ENCODE results near the gene MEMO1.

The MEMO1 gene

DNA sequence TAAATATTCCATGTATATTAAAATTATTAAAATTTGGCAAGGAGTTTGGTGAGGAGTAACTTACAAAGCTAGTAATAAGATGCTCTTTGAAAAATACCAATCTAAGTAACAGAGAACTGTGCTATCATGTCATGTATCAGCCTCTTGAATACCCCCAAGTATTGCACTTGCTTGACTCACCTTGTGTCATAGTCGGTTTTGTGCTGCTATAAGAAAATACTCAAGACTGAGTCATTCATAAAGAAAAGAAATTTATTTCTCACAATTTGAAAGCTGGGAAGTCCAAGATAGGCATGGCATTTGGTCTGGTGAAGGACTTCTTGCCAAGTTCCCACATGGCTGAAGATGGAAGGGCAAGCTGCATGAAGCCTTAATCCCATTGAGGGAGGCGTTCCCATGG lies 179.2 kb downstream of the MEMO1 start:
- Histone ChIP-seq H3K4me2 (ENCODE audit: low read length) (no peak overlapping the region), H2BK5ac (ENCODE audit: low read length) (no peak overlapping the region), H3K56ac (ENCODE audit: low read length) (no peak overlapping the region), H4K8ac (ENCODE audit: low read depth, low read length) (no peak overlapping the region), H3K4ac (ENCODE audit: low read depth, low read length) (no peak overlapping the region), H2BK15ac (replicated peaks; ENCODE audit: low read depth) (no peak overlapping the region), H3K9ac (ENCODE audit: low read length) (no peak overlapping the region), H3K36me3 (ENCODE audit: control insufficient read depth, insufficient read depth, low read length) (no peaks in the 10 kb centered on the region), H3K4me1 (ENCODE audit: control insufficient read depth, low read depth, low read length) (no peaks in the 10 kb centered on the region), H4K5ac (ENCODE audit: low read length) (no peak overlapping the region), H3K79me2 (ENCODE audit: control insufficient read depth, insufficient read depth, low read length) (no peaks in the 10 kb centered on the region), H3K27ac (ENCODE audit: low read depth, low read length) (no peak overlapping the region), H2AK5ac (ENCODE audit: low read length) (no peak overlapping the region), H3K4me3 (ENCODE audit: low read length) (no peak overlapping the region), H3K23ac (ENCODE audit: low read length) (no peak overlapping the region), H3K27me3 (ENCODE audit: insufficient read depth, low read length, poor library complexity) (no peaks in the 10 kb centered on the region), H3K18ac (ENCODE audit: low read length) (no peak overlapping the region), H3K79me1 (ENCODE audit: low read length) (no peaks in the 10 kb centered on the region), H2BK120ac (ENCODE audit: low read depth, low read length) (no peak overlapping the region)
- no peak for DNase-seq
- no CpG with 5 or more reads among the region's 2 CpGs for WGBS (ENCODE audit: extremely low coverage, insufficient coverage, low lambda C conversion rate)

DNA sequence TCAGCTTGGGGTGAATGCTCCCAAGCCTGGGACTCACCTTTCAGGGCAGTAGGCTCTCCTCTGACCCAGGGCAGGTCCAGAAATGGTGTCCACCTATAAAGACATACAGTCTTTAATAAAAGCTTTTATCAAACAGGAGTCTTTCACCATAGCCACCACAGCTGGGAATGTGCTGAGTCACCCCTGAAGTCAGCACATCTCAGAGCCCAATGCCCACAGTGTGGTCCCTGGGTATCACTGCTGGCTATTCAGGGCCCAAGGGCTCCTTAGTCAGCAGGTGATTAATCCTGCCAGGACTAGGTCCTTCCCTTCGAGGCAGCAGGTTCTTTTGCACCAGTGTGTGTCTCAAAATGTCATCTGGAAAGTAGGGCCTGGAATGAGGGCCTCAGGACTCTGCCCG lies 181.9 kb downstream of the MEMO1 start:
- H4K8ac ChIP-seq (ENCODE audit: low read depth, low read length) = no peak overlapping the region
- no peaks in the 10 kb centered on the region for H3K27me3 ChIP-seq (ENCODE audit: insufficient read depth, low read length, poor library complexity)
- no peaks in the 10 kb centered on the region for H3K36me3 ChIP-seq (ENCODE audit: control insufficient read depth, insufficient read depth, low read length)
- H3K4me2 ChIP-seq (ENCODE audit: low read length) = no peak overlapping the region
- no peak overlapping the region for H2AK5ac ChIP-seq (ENCODE audit: low read length)
- DNase-seq = no peak
- no peak overlapping the region for H3K9ac ChIP-seq (ENCODE audit: low read length)
- no peak overlapping the region for H3K23ac ChIP-seq (ENCODE audit: low read length)
- H2BK5ac ChIP-seq (ENCODE audit: low read length) = no peak overlapping the region
- H3K27ac ChIP-seq (ENCODE audit: low read depth, low read length) = no peak overlapping the region
- H3K79me1 ChIP-seq (ENCODE audit: low read length) = no peaks in the 10 kb centered on the region
- H3K4ac ChIP-seq (ENCODE audit: low read depth, low read length) = no peak overlapping the region
- no peak overlapping the region for H4K5ac ChIP-seq (ENCODE audit: low read length)
- H3K79me2 ChIP-seq (ENCODE audit: control insufficient read depth, insufficient read depth, low read length) = no peaks in the 10 kb centered on the region
- no peaks in the 10 kb centered on the region for H3K4me1 ChIP-seq (ENCODE audit: control insufficient read depth, low read depth, low read length)
- H3K56ac ChIP-seq (ENCODE audit: low read length) = no peak overlapping the region
- no peak overlapping the region for H3K18ac ChIP-seq (ENCODE audit: low read length)
- H3K4me3 ChIP-seq (ENCODE audit: low read length) = no peak overlapping the region
- WGBS (ENCODE audit: extremely low coverage, insufficient coverage, low lambda C conversion rate) = no CpG with 5 or more reads among the region's 2 CpGs
- no peak overlapping the region for H2BK15ac ChIP-seq (replicated peaks; ENCODE audit: low read depth)
- no peak overlapping the region for H2BK120ac ChIP-seq (ENCODE audit: low read depth, low read length)

DNA sequence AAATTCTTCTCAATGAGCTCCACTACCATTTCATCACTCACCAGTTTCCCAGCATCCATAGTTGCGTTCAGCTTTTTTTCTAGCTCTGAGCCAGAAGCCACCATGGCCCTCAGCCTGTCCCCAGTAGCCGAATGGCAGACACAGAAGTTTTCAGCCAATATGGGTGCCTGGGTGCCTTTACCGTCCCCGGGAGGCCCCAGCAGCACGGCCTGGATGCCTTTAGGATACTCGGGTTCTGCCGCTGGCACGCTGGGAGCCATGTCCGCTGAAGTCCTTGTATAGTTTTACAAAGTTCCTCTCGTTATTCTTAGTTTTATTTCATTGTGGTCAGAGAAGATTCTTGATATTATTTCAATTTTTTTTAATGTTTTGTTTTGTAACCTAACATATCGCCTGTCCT lies 187.2 kb downstream of the MEMO1 start:
- H3K56ac ChIP-seq (ENCODE audit: low read length) = no peak overlapping the region
- no peaks in the 10 kb centered on the region for H3K36me3 ChIP-seq (ENCODE audit: control insufficient read depth, insufficient read depth, low read length)
- no peak overlapping the region for H3K4ac ChIP-seq (ENCODE audit: low read depth, low read length)
- no peak overlapping the region for H3K4me3 ChIP-seq (ENCODE audit: low read length)
- no peak overlapping the region for H2BK120ac ChIP-seq (ENCODE audit: low read depth, low read length)
- no peak for DNase-seq
- no CpG with 5 or more reads among the region's 11 CpGs for WGBS (ENCODE audit: extremely low coverage, insufficient coverage, low lambda C conversion rate)
- H4K8ac ChIP-seq (ENCODE audit: low read depth, low read length) = no peak overlapping the region
- no peak overlapping the region for H3K18ac ChIP-seq (ENCODE audit: low read length)
- H4K5ac ChIP-seq (ENCODE audit: low read length) = no peak overlapping the region
- H3K4me1 ChIP-seq (ENCODE audit: control insufficient read depth, low read depth, low read length) = no peaks in the 10 kb centered on the region
- no peak overlapping the region for H3K23ac ChIP-seq (ENCODE audit: low read length)
- H2AK5ac ChIP-seq (ENCODE audit: low read length) = no peak overlapping the region
- no peak overlapping the region for H2BK5ac ChIP-seq (ENCODE audit: low read length)
- no peaks in the 10 kb centered on the region for H3K27me3 ChIP-seq (ENCODE audit: insufficient read depth, low read length, poor library complexity)
- H3K79me1 ChIP-seq (ENCODE audit: low read length) = no peaks in the 10 kb centered on the region
- no peak overlapping the region for H3K9ac ChIP-seq (ENCODE audit: low read length)
- H2BK15ac ChIP-seq (replicated peaks; ENCODE audit: low read depth) = no peak overlapping the region
- no peak overlapping the region for H3K4me2 ChIP-seq (ENCODE audit: low read length)
- H3K79me2 ChIP-seq (ENCODE audit: control insufficient read depth, insufficient read depth, low read length) = no peaks in the 10 kb centered on the region
- H3K27ac ChIP-seq (ENCODE audit: low read depth, low read length) = no peak overlapping the region

DNA sequence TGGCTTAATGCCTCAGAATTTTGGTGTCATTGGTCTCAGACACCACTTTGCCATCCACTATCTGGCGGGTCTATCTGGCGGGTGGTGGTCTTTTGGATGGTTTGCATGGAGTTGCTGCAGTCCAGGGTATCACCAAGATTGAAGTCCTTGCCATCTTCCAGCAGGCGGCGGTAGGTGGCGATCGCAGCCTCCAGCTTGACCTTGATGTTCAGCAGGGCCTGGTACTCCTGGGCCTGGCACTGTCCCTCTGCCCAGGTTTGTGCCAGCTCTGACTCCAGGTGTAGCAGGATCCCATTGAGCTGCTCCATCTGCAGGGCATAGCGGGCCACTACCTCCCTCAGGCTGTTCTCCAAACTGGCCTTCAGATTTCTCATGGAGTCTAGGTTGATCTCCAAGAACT lies 188.2 kb downstream of the MEMO1 start:
- no peaks in the 10 kb centered on the region for H3K79me1 ChIP-seq (ENCODE audit: low read length)
- no peak overlapping the region for H2BK120ac ChIP-seq (ENCODE audit: low read depth, low read length)
- H3K27me3 ChIP-seq (ENCODE audit: insufficient read depth, low read length, poor library complexity) = no peaks in the 10 kb centered on the region
- no peak overlapping the region for H3K4me2 ChIP-seq (ENCODE audit: low read length)
- H3K27ac ChIP-seq (ENCODE audit: low read depth, low read length) = no peak overlapping the region
- H3K36me3 ChIP-seq (ENCODE audit: control insufficient read depth, insufficient read depth, low read length) = no peaks in the 10 kb centered on the region
- H3K4me3 ChIP-seq (ENCODE audit: low read length) = no peak overlapping the region
- H4K8ac ChIP-seq (ENCODE audit: low read depth, low read length) = no peak overlapping the region
- DNase-seq = no peak
- H2BK15ac ChIP-seq (replicated peaks; ENCODE audit: low read depth) = no peak overlapping the region
- no peak overlapping the region for H2AK5ac ChIP-seq (ENCODE audit: low read length)
- H3K4ac ChIP-seq (ENCODE audit: low read depth, low read length) = no peak overlapping the region
- no peaks in the 10 kb centered on the region for H3K79me2 ChIP-seq (ENCODE audit: control insufficient read depth, insufficient read depth, low read length)
- H3K56ac ChIP-seq (ENCODE audit: low read length) = no peak overlapping the region
- H3K18ac ChIP-seq (ENCODE audit: low read length) = no peak overlapping the region
- H3K4me1 ChIP-seq (ENCODE audit: control insufficient read depth, low read depth, low read length) = no peaks in the 10 kb centered on the region
- H4K5ac ChIP-seq (ENCODE audit: low read length) = no peak overlapping the region
- WGBS (ENCODE audit: extremely low coverage, insufficient coverage, low lambda C conversion rate) = no CpG with 5 or more reads among the region's 7 CpGs
- H2BK5ac ChIP-seq (ENCODE audit: low read length) = no peak overlapping the region
- H3K9ac ChIP-seq (ENCODE audit: low read length) = no peak overlapping the region
- no peak overlapping the region for H3K23ac ChIP-seq (ENCODE audit: low read length)

All from mesendoderm (in vitro differentiated cells).